HEK293 (cell line): ENCODE results near the gene THAP3.

Experiments used
- CTCF ChIA-PET: fragments of 350-600 bp; formaldehyde crosslinking; extraction: SDS; loops from one replicate; lab custom pipeline; 2021; ENCODE audit warnings: antibody characterized with exemption; lab: Yijun Ruan, JAX
- POLR2A ChIA-PET: fragments of 300-600 bp; formaldehyde crosslinking; extraction: SDS; loops from one replicate; lab custom pipeline; 2020; ENCODE audit warnings: antibody characterized with exemption, inconsistent platforms; lab: Yijun Ruan, JAX
- H3K27ac ChIP-seq: fragments of 200-500 bp; sonication (Bioruptor generic); 2 replicates; pipeline ENCODE4 v1.5.1; 2014; ENCODE audit warnings: low read depth, low read length, control low read depth, inconsistent platforms; ENCODE audit errors: extremely low read depth
- H3K36me3 ChIP-seq, 2 experiments: fragments of 200-500 bp in 1 of 2; sonication (Bioruptor generic) in 1 of 2; 1 replicate in 1 of 2; 2 replicates in 1 of 2; pipeline ENCODE4 v1.5.1; 2014 to 2017; ENCODE audit warnings: inconsistent platforms in 2 of 2, low read length in 2 of 2; ENCODE audit not compliant: control insufficient read depth in 2 of 2, insufficient read depth in 1 of 2
- H3K4me1 ChIP-seq: fragments of 200-500 bp; sonication (Bioruptor generic); 2 replicates; pipeline ENCODE4 v1.5.1; 2014; ENCODE audit warnings: mild to moderate bottlenecking, low read length, inconsistent platforms; ENCODE audit not compliant: control insufficient read depth, insufficient read depth
- H3K4me3 ChIP-seq: 2 replicates; pipeline ENCODE4 v1.5.1; 2011; ENCODE audit warnings: low read depth, mild to moderate bottlenecking, control low read depth, low read length, moderate library complexity
- H3K9me3 ChIP-seq: fragments of 200-500 bp; sonication (Bioruptor generic); 2 replicates; pipeline ENCODE4 v1.5.1; 2014; ENCODE audit warnings: low read depth, low read length, inconsistent platforms; ENCODE audit not compliant: control insufficient read depth, insufficient read depth
- EGR2 ChIP-seq: fragments of 450-650 bp; formaldehyde crosslinking; IDR thresholded peaks from 2 replicates; pipeline ENCODE4 v1.5.1; 2016; ENCODE audit warnings: low read depth, missing biosample characterization, missing genetic modification characterization
- ELK4 ChIP-seq: IDR thresholded peaks from 2 replicates; pipeline ENCODE4 v1.6.1; 2011; ENCODE audit warnings: mild to moderate bottlenecking, low read depth, low read length, borderline replicate concordance
- FEZF1 ChIP-seq: fragments of 450-650 bp; formaldehyde crosslinking; IDR thresholded peaks from 2 replicates; pipeline ENCODE4 v1.5.1; 2016; ENCODE audit warnings: missing biosample characterization, missing genetic modification characterization
- GLIS2 ChIP-seq: fragments of 450-650 bp; formaldehyde crosslinking; IDR thresholded peaks from 2 replicates; pipeline ENCODE4 v1.5.1; 2016; ENCODE audit warnings: missing biosample characterization, missing genetic modification characterization
- KLF1 ChIP-seq: fragments of 450-650 bp; formaldehyde crosslinking; IDR thresholded peaks from 2 replicates; pipeline ENCODE4 v1.5.1; 2016; ENCODE audit warnings: missing biosample characterization, missing genetic modification characterization
- KLF10 ChIP-seq: fragments of 450-650 bp; IDR thresholded peaks from 2 replicates; pipeline ENCODE4 v1.5.1; 2018; ENCODE audit warnings: missing biosample characterization, mild to moderate bottlenecking, missing genetic modification characterization
- SCRT2 ChIP-seq: fragments of 450-650 bp; formaldehyde crosslinking; IDR thresholded peaks from 2 replicates; pipeline ENCODE4 v1.5.1; 2016; ENCODE audit warnings: missing biosample characterization, missing genetic modification characterization
- SP7 ChIP-seq: fragments of 450-650 bp; formaldehyde crosslinking; IDR thresholded peaks from 2 replicates; pipeline ENCODE4 v1.5.1; 2016; ENCODE audit warnings: missing biosample characterization, missing genetic modification characterization
- ZFHX2 ChIP-seq: fragments of 450-650 bp; formaldehyde crosslinking; conservative IDR thresholded peaks from 2 replicates; pipeline ENCODE4 v1.5.1; 2016; ENCODE audit warnings: missing biosample characterization, missing genetic modification characterization
- ZFP41 ChIP-seq: fragments of 450-650 bp; formaldehyde crosslinking; IDR thresholded peaks from 2 replicates; pipeline ENCODE4 v1.5.1; 2016; ENCODE audit warnings: missing biosample characterization, missing genetic modification characterization, borderline replicate concordance
- ZIC2 ChIP-seq: fragments of 450-650 bp; formaldehyde crosslinking; IDR thresholded peaks from 2 replicates; pipeline ENCODE4 v1.5.1; 2016; ENCODE audit warnings: missing biosample characterization, missing genetic modification characterization
- ZNF544 ChIP-seq: fragments of 450-650 bp; formaldehyde crosslinking; IDR thresholded peaks from 2 replicates; pipeline ENCODE4 v1.5.0; 2017; ENCODE audit warnings: missing biosample characterization, missing genetic modification characterization
- ZNF600 ChIP-seq: fragments of 450-650 bp; formaldehyde crosslinking; IDR thresholded peaks from 2 replicates; pipeline ENCODE4 v1.5.1; 2016; ENCODE audit warnings: missing biosample characterization, missing genetic modification characterization
- ZNF670 ChIP-seq: fragments of 450-650 bp; formaldehyde crosslinking; IDR thresholded peaks from 2 replicates; pipeline ENCODE4 v1.5.1; 2016; ENCODE audit warnings: missing biosample characterization, missing genetic modification characterization, low read depth
- ZNF830 ChIP-seq: fragments of 450-650 bp; IDR thresholded peaks from 2 replicates; pipeline ENCODE4 v1.5.0; 2018; ENCODE audit warnings: missing biosample characterization, missing genetic modification characterization, low read depth, mild to moderate bottlenecking, moderate library complexity
- ZSCAN23 ChIP-seq: fragments of 450-650 bp; formaldehyde crosslinking; IDR thresholded peaks from 2 replicates; pipeline ENCODE4 v1.5.1; 2016; ENCODE audit warnings: missing biosample characterization, missing genetic modification characterization
- ZXDB ChIP-seq: fragments of 450-650 bp; formaldehyde crosslinking; IDR thresholded peaks from 2 replicates; pipeline ENCODE4 v1.5.1; 2016; ENCODE audit warnings: missing biosample characterization, missing genetic modification characterization
- TF ChIP-seq, protein P1 (sequence below): fragments of 450-650 bp; formaldehyde crosslinking; IDR thresholded peaks from 2 replicates; pipeline ENCODE4 v1.5.1; 2016; ENCODE audit warnings: missing biosample characterization, missing genetic modification characterization
- TF ChIP-seq, protein P2 (sequence below): fragments of 450-650 bp; formaldehyde crosslinking; IDR thresholded peaks from 2 replicates; pipeline ENCODE4 v1.5.1; 2016; ENCODE audit warnings: missing biosample characterization, missing genetic modification characterization
- TF ChIP-seq, protein P3 (sequence below): fragments of 450-650 bp; formaldehyde crosslinking; IDR thresholded peaks from 2 replicates; pipeline ENCODE4 v1.5.1; 2016; ENCODE audit warnings: missing biosample characterization, missing genetic modification characterization, low read depth

The THAP3 gene

DNA sequence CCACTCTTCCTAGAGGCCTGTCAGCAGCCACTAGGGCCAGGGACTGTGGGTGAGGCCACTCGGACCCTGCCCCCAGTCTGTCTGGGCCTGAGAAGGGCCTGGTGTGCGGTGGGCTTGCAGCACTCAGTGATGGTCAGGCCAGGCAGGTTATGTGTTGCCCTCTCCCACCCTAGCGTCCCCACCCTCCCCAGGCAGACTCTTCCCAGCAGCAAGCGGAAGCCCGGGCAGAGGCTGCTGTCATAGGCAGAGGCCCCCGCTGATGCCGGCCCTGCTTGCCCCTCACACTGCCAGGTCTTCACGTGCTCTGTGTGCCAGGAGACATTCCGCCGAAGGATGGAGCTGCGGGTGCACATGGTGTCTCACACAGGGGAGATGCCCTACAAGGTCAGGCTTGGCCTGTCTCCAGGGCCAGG, 38.3 kb upstream of the THAP3 start:
- no peaks in the 10 kb centered on the region for H3K9me3 ChIP-seq
- TF ChIP-seq ZNF544 (tag by site-specific recombination) (no peak), ZFP41 (tag by site-specific recombination) (no peak), ZFHX2 (tag by site-specific recombination) (no peak), FEZF1 (tag by site-specific recombination) (no peak), ZSCAN23 (no peak), GLIS2 (tag by site-specific recombination) (peak; percentile 52)
- peaks cover 0 to 85% of the 10 kb centered on the region in 2 experiments; a peak in 1 of 3 replicates for H3K36me3 ChIP-seq
- ChIA-PET POLR2A (no interaction called here), CTCF (interaction anchor here (1.0 to 1.1 kb wide), 2 partner anchors 32 to 48 kb away, joined by 3 to 4 read pairs; partner anchors contain the start of genes NOL9 and TAS1R1)
- no peak overlapping the region for H3K27ac ChIP-seq
- no peaks in the 10 kb centered on the region for H3K4me1 ChIP-seq
- H3K4me3 ChIP-seq = no peak overlapping the region

- Histone ChIP-seq H3K36me3 (peaks cover 0 to 85% of the 10 kb centered on the region in 2 experiments; a peak in 1 of 3 replicates), H3K9me3 (no peaks in the 10 kb centered on the region), H3K27ac (no peak overlapping the region), H3K4me3 (no peak overlapping the region), H3K4me1 (no peaks in the 10 kb centered on the region)
- TF ChIP-seq ZNF600 (tag by site-specific recombination) (peak; percentile 16; the same call in 1 of the 2 replicates), KLF10 (tag by site-specific recombination) (no peak)
- ChIA-PET CTCF (interaction anchor here (0.7 to 1.0 kb wide), 2 partner anchors 28 to 33 kb away, joined by 3 to 4 read pairs; partner anchors contain the start of genes NOL9 and TAS1R1), POLR2A (interaction anchor here (0.6 to 2.4 kb wide), 3 partner anchors 8 to 14 kb away, joined by 3 to 8 read pairs (median 3); partner anchors contain the start of gene ZBTB48)
Observed at GRCh38 chr1:6587261-6588005, 37.2 kb upstream of the THAP3 start.

DNA sequence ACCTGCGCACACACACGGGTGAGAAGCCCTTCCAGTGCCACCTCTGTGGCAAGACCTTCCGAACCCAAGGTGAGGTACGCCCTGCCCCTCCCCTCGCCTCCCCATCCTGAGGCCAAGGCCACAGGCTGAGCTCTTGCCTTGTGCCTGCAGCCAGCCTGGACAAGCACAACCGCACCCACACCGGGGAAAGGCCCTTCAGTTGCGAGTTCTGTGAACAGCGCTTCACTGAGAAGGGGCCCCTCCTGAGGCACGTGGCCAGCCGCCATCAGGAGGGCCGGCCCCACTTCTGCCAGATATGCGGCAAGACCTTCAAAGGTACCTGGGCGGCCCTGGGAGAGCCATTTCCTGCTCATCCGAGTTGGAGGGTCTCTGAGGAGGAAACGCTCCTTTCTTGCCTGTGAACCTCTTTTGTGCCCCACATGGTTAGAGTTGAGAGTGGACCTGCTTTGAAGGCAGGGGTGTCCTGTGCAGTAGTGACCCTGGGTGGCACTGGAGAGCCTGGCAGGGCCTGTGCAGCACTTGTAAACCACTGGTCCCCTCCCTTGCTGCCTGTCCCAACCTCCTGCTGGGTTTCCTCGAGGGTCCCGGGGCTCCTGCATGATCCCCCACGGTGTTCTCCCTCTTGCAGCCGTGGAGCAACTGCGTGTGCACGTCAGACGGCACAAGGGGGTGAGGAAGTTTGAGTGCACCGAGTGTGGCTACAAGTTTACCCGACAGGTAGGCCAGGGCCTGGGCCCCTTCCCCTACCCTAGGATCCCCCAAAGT, 36.4 kb upstream of the THAP3 start:
- H3K4me1 ChIP-seq = no peaks in the 10 kb centered on the region
- H3K36me3 ChIP-seq = peaks cover 0 to 88% of the 10 kb centered on the region in 2 experiments; a peak in 1 of 3 replicates
- POLR2A ChIA-PET = interaction anchor here (0.6 to 2.4 kb wide), 4 partner anchors 8 to 12 kb away, joined by 3 to 13 read pairs (median 6); partner anchors contain the start of gene ZBTB48
- no peak overlapping the region; the same call in 1 of the 2 replicates for H3K27ac ChIP-seq
- TF ChIP-seq ZNF830 (tag by site-specific recombination) (no peak), SCRT2 (tag by site-specific recombination) (peak; percentile 43; the same call in 1 of the 2 replicates), ZIC2 (tag by site-specific recombination) (peak; percentile 44), GLIS2 (tag by site-specific recombination) (peak; percentile 9; the same call in 1 of the 2 replicates)
- H3K9me3 ChIP-seq = no peaks in the 10 kb centered on the region
- CTCF ChIA-PET = no interaction called here
- H3K4me3 ChIP-seq = no peak overlapping the region

DNA sequence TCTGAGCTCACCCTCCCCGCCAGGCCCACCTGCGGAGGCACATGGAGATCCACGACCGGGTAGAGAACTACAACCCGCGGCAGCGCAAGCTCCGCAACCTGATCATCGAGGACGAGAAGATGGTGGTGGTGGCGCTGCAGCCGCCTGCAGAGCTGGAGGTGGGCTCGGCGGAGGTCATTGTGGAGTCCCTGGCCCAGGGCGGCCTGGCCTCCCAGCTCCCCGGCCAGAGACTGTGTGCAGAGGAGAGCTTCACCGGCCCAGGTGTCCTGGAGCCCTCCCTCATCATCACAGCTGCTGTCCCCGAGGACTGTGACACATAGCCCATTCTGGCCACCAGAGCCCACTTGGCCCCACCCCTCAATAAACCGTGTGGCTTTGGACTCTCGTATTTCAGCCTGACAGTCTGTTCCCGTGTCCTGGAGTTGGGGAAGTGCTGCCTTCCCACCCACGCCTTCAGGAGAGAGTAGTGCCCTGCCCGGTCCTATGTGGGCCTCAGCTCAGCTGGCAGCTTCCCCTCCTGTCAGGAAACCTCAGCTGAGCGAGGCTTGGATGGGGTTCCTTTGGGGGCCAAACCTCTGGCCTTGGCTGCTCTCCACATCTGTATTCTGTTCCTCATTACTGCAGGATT, 35.7 kb upstream of the THAP3 start:
- H3K4me1 ChIP-seq = no peaks in the 10 kb centered on the region
- H3K4me3 ChIP-seq = no peak overlapping the region
- H3K36me3 ChIP-seq = peaks cover 0 to 95% of the 10 kb centered on the region in 2 experiments; a peak in 1 of 3 replicates
- no peak overlapping the region for H3K27ac ChIP-seq
- CTCF ChIA-PET = no interaction called here
- TF ChIP-seq ZXDB (tag by site-specific recombination) (no peak), ZNF670 (tag by site-specific recombination) (no peak), EGR2 (peak; percentile 51), KLF1 (peak; percentile 41), ZFP41 (tag by site-specific recombination) (no peak), SP7 (tag by site-specific recombination) (no peak), ELK4 (no peak), ZFHX2 (tag by site-specific recombination) (peak; percentile 76)
- TF ChIP-seq, protein P1, sequence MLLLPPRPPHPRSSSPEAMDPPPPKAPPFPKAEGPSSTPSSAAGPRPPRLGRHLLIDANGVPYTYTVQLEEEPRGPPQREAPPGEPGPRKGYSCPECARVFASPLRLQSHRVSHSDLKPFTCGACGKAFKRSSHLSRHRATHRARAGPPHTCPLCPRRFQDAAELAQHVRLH (tag by site-specific recombination) = no peak
- TF ChIP-seq, protein P2, sequence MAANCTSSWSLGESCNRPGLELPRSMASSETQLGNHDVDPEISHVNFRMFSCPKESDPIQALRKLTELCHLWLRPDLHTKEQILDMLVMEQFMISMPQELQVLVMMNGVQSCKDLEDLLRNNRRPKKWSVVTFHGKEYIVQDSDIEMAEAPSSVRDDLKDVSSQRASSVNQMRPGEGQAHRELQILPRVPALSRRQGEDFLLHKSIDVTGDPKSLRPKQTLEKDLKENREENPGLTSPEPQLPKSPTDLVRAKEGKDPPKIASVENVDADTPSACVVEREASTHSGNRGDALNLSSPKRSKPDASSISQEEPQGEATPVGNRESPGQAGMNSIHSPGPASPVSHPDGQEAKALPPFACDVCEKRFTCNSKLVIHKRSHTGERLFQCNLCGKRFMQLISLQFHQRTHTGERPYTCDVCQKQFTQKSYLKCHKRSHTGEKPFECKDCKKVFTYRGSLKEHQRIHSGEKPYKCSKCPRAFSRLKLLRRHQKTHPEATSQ = no peak
- TF ChIP-seq, protein P3, sequence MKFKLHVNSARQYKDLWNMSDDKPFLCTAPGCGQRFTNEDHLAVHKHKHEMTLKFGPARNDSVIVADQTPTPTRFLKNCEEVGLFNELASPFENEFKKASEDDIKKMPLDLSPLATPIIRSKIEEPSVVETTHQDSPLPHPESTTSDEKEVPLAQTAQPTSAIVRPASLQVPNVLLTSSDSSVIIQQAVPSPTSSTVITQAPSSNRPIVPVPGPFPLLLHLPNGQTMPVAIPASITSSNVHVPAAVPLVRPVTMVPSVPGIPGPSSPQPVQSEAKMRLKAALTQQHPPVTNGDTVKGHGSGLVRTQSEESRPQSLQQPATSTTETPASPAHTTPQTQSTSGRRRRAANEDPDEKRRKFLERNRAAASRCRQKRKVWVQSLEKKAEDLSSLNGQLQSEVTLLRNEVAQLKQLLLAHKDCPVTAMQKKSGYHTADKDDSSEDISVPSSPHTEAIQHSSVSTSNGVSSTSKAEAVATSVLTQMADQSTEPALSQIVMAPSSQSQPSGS (tag by site-specific recombination) = no peak
- TF ChIP-seq, all 188 proteins: peak for 3
- H3K9me3 ChIP-seq = no peaks in the 10 kb centered on the region
- POLR2A ChIA-PET = interaction anchor here (0.8 to 2.4 kb wide), 4 partner anchors 8 to 13 kb away, joined by 3 to 13 read pairs (median 6); partner anchors contain the start of genes KLHL21 and ZBTB48
